GM13977 (cell line): Measurements from ENCODE around the gene ITGB3.

Source experiments
- DNase-seq: peaks from one replicate; pipeline ENCODE4 v3.0.0; 2012; ENCODE audit warnings: low spot score
- in situ Hi-C: fragments of 300-500 bp; cut with MboI; formaldehyde crosslinking; loops from one replicate; pipeline ENCODE4 v1.12.0; 2022; ENCODE audit warnings: low sequenced_read_pairs, low pct_unique_long_range_greater_than_20kb, mixed read lengths, inconsistent platforms; ENCODE audit not compliant: unreplicated experiment
- TF ChIP-seq, protein P1 (sequence below): IDR thresholded peaks from 2 replicates; pipeline ENCODE4 v1.5.1; 2012; ENCODE audit warnings: mild to moderate bottlenecking, control low read depth; ENCODE audit not compliant: insufficient read depth; ENCODE audit errors: extremely low read depth, missing control alignments

The ITGB3 gene

DNA sequence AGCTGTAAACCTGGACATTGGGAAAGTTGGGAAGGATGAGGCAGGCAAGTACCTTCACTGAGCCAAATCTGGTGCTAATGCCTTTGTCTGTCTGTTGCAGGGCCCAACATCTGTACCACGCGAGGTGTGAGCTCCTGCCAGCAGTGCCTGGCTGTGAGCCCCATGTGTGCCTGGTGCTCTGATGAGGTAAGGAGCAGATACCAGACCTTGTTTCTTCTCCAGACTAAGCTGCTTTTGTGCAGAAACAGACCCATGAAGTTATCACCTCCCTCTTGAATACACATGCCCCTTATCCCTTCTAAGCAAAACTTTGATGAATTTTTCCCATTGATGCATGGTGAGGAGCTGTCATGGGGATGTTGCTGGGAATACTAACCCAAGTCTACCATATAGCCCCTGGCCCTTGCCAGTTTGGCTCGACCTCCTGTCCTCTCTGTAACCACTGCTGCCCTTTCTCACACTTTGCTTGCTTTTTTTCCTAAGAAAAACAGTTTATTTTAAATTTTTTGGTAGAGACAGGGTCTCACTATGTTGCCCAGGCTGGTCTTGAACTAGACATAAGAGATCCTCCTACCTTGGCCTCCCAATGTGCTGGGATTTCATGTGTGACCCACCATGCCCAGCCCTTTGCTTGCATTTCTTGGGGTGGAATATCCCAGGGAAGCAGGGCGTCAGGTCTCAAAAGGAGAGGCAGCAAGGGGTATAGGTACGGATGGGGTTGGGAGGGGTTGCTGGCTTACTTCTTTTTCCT lies 20.9 kb downstream of the ITGB3 start:
- TF ChIP-seq, protein P1, sequence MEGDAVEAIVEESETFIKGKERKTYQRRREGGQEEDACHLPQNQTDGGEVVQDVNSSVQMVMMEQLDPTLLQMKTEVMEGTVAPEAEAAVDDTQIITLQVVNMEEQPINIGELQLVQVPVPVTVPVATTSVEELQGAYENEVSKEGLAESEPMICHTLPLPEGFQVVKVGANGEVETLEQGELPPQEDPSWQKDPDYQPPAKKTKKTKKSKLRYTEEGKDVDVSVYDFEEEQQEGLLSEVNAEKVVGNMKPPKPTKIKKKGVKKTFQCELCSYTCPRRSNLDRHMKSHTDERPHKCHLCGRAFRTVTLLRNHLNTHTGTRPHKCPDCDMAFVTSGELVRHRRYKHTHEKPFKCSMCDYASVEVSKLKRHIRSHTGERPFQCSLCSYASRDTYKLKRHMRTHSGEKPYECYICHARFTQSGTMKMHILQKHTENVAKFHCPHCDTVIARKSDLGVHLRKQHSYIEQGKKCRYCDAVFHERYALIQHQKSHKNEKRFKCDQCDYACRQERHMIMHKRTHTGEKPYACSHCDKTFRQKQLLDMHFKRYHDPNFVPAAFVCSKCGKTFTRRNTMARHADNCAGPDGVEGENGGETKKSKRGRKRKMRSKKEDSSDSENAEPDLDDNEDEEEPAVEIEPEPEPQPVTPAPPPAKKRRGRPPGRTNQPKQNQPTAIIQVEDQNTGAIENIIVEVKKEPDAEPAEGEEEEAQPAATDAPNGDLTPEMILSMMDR: no peak
- in situ Hi-C loops: no loop called here
- DNase-seq: no peak

DNA sequence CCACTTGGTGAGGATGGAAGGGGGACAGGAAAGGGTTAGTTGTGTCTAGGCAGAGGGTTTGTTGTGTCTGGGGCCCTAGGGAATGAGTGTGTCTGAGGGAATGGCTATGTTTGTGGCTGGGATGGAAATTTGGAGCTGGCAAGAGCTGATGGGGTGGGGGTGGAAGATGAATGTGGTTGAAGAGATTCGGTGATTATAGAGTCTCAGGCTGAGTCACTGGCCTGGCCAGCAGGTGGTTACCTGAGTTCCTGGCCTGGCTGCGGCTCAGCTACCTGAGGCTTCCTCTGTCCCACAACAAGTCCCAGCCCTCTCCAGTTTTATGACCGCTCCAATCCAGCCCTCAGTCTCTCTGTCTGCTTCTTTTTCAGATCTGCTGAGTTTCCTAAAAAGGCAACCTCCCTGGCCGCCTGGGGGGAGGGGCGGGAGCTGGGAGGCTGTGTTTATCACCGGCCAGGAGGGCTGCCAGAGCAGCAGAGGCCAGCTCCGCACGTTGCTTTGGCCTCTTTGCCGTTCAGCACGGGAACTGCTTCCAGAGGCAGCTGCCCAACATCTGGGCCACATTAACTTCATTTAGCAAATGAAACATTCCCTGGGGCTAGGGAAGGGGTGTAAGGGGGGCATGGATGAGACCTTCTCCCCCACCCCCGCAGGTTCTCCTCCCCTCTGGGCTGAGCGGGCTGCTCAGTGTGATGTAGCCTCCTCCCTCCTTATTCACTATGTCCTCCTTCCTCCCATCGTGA lies 21.8 kb downstream of the ITGB3 start:
- in situ Hi-C loops: no loop called here
- TF ChIP-seq, protein P1: no peak
- DNase-seq: no peak

DNA sequence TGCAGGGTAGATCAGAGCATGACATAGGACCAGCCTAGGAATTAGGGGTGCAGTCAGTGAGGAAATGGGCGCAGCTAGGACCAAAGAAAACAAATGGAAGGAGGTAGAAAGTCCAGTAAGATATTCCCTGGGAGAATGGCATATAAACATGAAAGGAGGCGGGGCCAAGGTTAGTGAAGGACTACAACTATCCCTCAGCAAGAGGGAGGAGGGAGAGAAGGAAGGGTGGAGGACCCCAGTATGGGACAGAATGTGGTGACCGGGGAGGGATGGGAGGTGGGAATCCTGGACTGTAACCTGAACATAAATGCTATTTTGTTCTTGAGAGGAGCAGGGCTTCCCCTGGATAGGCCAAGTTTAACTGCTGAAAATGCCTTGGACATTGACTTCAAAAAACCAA lies 22.8 kb downstream of the ITGB3 start:
- no peak for DNase-seq
- TF ChIP-seq, protein P1: no peak
- in situ Hi-C loops: no loop called here

DNA sequence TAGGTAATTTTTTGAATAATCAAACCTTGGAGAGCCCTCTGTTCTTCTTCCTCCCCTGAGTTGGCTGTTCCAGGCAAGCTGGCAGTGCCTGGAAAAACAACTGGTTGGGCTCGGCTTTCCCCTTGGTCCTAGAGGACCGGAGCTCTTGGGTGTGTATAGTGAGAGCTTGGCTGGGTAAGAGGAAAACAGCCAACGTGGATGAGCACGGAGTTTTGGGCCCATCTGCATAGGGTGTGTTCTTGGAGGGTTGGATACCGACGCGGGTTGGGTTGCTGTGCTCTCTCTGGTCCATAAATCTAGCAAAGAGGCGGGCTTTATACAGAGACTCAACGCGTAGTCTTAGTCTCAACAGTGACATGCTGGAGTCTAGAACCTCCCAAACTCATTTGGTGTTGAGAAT lies 23.2 kb downstream of the ITGB3 start:
- DNase-seq: no peak
- in situ Hi-C loops: no loop called here
- TF ChIP-seq, protein P1: no peak

DNA sequence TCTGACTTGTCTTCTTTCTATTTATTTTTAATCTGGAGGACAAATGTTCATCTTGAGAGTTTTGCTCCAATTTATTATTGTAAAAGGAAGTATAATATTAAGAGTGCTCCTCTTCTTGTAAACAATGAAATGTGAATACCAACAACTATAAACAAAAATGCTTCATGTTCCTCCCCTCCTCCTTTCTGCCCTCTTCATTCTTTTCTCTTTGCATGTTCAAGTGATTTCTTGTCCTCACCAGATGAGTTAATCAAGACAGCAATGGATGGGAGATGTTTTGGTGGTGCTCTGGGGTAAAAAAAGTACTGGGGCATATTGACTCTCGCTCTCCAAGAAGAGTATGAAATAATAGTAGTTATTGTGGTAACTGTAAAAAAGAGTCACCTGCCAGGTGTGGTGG lies 24.3 kb downstream of the ITGB3 start:
- DNase-seq: no peak
- TF ChIP-seq, protein P1: no peak
- in situ Hi-C loops: no loop called here

DNA sequence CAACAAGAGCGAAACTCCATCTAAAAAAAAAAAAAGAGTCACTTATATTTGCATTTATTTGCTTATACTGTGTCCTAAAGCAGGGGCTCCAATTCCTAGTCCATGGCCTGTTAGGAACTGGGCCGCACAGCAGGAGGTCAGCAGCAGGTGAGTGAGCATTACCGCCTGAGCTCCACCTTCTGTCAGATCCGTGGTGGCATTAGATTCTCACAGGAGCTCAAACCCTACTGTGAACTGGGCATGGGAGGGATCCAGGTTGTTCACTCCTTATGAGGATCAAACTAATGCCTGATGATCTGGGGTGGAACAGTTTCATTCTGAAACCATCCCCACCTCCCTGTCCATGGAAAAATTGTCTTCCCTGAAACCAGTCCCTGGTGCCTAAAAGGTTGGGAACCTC lies 24.9 kb downstream of the ITGB3 start:
- in situ Hi-C loops: no loop called here
- DNase-seq: no peak
- TF ChIP-seq, protein P1: no peak
